GM19238 (cell line): Measurements from ENCODE around the gene EIF3A.
"Not testable (repeated sequence)": the region's sequence is repeated elsewhere in the genome, so short reads cannot be mapped to it uniquely, and the experiment has no call there.

ENCODE experiments used
- DNase-seq: peaks from one replicate; pipeline ENCODE4 v3.0.0; 2011; ENCODE audit warnings: low spot score; ENCODE audit not compliant: insufficient read length

The EIF3A gene, protein sequence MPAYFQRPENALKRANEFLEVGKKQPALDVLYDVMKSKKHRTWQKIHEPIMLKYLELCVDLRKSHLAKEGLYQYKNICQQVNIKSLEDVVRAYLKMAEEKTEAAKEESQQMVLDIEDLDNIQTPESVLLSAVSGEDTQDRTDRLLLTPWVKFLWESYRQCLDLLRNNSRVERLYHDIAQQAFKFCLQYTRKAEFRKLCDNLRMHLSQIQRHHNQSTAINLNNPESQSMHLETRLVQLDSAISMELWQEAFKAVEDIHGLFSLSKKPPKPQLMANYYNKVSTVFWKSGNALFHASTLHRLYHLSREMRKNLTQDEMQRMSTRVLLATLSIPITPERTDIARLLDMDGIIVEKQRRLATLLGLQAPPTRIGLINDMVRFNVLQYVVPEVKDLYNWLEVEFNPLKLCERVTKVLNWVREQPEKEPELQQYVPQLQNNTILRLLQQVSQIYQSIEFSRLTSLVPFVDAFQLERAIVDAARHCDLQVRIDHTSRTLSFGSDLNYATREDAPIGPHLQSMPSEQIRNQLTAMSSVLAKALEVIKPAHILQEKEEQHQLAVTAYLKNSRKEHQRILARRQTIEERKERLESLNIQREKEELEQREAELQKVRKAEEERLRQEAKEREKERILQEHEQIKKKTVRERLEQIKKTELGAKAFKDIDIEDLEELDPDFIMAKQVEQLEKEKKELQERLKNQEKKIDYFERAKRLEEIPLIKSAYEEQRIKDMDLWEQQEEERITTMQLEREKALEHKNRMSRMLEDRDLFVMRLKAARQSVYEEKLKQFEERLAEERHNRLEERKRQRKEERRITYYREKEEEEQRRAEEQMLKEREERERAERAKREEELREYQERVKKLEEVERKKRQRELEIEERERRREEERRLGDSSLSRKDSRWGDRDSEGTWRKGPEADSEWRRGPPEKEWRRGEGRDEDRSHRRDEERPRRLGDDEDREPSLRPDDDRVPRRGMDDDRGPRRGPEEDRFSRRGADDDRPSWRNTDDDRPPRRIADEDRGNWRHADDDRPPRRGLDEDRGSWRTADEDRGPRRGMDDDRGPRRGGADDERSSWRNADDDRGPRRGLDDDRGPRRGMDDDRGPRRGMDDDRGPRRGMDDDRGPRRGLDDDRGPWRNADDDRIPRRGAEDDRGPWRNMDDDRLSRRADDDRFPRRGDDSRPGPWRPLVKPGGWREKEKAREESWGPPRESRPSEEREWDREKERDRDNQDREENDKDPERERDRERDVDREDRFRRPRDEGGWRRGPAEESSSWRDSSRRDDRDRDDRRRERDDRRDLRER (N-terminal part only)

DNA sequence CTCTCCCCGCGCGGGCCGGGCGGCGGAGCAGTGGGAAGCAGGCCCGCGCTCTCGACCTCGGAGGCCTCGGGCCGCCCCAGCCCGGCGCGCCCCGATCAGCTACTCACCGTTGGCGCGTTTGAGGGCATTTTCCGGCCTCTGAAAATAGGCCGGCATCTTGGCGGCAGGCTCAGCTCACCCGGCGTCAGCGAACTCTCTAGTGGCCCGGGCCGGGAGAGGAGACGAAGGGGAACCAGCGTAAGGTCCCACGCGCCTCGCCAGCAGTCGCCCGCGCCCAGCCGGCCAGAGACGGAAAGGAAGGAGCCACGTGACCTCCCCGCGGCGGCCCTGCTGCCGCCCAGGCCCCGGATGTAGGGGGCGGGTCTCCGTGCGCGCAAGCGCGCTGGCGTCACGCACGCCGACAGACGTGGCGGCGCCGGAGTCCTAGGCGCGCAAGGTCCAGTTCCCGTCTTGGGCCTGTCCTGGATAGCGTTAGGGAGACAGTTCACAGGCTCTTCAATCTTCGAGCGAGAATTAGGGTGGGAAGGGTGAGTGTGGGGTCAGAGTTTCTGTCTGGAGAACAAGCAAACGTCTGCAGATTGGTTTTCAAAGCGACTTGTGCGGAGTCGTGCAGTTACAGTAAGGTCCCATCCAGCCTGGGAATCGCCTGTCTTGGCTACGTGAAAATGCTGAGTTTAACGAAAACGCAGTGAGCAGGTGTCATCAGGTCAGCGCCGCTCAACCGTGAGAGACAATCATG lies at the start of gene EIF3A:
TSS of gene EIF3A (minus strand) at position 297 of the 739 bp plus-strand sequence. CDS start at position 156, 141 bp downstream.
- peak; percentile 87 for DNase-seq

GRCh38 chr10:119129721-119130120 lies 49.1 kb upstream of the EIF3A start:
- no peak for DNase-seq

- no peak for DNase-seq
Measured at GRCh38 chr10:119125942-119126341, 45.3 kb upstream of the EIF3A start.

DNA sequence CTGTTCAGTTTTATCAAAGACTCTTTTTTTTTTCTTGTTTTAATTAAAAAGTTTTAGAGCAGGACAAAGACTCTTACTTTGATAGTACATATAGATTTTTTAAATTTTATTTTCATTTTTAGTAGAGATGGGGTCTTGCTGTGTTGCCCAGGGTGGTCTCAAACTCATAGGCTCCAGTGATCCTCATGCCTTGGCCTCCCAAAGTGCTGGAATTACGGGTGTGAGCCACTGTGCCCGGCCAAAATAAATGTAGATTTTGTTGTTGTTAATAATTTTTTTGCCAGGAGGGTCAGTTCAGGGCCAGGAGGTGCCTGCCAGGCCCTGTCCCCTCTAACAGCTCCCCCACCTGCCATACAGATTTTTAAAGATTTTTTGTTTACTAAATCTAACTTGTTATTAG lies 40.3 kb upstream of the EIF3A start:
- no peak for DNase-seq

DNA sequence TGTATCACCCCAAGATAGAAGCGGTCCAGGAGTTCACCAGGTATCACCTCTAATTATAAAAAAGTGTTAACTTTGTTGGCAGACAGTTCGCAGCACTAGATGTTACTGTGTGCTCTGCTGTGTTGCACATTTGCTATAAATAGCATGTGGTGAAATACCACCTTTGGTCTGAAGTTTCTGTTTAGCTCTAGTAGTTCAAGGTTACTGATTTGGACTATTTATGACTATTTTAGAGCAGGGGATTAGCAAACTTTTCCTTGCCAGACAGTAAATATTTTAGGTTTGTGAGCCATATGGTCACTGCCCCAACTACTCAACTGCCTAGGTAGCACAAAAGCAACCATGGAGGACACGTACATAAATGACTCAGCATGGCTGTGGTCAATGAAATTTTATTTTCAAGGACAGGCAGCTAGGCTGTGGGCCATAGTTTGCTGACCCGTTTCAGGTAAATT lies 39.8 kb upstream of the EIF3A start:
- DNase-seq, result peak; percentile 16

DNA sequence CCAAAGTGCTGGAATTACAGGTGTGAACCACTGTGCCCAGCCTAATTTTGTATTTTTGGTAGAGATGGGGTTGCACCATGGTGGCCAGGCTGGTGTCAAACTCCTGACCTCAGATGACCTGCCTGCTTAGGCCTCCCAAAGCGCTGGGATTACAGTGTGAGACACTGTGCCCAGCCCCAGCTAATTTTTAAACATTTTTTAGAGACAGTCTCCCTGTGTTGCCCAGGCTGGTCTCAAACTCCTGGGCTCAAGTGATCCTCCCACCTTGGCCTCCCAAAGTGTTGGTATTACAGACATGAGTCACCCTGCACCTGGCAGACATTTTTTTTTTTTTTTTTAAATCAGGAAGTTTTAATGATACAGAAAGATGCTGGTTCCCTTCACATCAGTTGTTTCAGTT lies 38.8 kb upstream of the EIF3A start:
- DNase-seq, result no peak

DNA sequence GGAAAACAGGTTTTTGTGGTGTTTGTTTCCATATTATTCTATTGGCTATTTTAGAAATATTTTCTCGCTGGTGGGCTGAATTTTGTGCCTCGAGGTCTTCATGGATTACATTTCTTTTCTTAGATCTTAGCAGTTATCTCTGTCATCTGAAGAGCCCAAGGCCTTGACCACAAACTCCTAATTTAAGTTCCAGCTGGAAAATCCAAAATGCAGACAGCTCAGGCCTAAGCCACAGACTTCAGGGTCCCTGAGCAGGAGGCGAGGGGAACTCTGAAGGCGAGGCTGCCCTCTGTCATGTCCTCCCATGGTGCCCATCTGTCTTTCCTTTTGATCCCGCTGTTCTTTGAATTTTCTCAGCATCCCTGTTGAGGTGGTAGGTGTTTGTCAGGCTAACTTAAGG lies 37.6 kb upstream of the EIF3A start:
- no peak for DNase-seq

DNA sequence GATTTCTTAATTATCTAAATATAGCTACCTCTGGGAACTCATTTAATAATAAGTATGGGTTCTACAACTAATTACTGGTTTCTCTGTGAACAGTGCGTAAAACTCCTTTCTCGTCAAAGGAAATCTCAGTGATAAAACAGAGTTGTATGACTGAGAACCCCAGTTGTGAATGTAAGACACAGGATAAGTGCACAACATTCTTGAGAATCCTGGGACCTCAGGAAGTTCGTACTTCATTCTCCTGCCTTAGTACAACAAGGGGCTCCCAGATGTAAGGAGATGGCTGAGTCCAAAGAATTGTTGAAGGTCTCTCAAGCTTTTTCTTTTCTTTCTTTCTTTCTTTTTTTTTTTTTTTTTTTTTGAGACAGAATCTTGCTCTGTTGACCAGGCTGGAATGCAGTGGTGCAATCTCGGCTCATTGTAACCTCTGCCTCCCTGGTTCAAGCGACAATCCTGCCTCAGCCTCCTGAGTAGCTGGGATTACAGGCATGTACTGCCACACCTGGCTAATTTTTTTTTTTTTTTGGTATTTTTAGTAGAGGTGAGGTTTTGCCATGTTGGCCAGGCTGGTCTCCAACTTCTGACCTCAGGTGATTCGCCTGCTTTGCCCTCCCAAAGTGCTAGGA lies 35.8 kb upstream of the EIF3A start:
- no peak for DNase-seq

GRCh38 chr10:119115926-119116325 lies 35.3 kb upstream of the EIF3A start:
- no peak for DNase-seq

- DNase-seq, result no peak
Measured at GRCh38 chr10:119113751-119114732, 33.4 kb upstream of the EIF3A start.

- DNase-seq, result no peak
Measured at GRCh38 chr10:119112056-119112455, 31.4 kb upstream of the EIF3A start.

- DNase-seq, result not testable (repeated sequence)
Measured at GRCh38 chr10:119107771-119108170, 27.2 kb upstream of the EIF3A start.

DNA sequence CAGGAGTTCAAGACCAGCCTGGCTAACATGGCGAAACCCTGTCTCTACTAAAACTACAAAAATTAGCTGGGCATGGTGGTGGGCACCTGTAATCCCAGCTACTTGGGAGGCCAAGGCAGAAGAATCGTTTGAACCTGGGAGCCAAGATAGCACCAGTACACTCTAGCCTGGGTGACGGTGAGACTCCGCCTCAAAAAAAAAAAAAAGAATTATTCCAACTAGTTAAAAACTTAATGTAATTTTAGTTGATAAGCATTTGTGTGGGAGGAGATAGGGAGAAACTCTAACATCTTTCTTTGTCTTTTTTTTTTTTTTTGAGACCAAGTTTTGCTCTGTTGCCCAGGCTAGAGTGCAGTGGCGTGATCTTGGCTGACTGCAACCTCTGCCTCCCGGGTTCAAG lies 26.5 kb upstream of the EIF3A start:
- DNase-seq, result not testable (repeated sequence)

- DNase-seq, result not testable (repeated sequence)
Measured at GRCh38 chr10:119105899-119106298, 25.3 kb upstream of the EIF3A start.

DNA sequence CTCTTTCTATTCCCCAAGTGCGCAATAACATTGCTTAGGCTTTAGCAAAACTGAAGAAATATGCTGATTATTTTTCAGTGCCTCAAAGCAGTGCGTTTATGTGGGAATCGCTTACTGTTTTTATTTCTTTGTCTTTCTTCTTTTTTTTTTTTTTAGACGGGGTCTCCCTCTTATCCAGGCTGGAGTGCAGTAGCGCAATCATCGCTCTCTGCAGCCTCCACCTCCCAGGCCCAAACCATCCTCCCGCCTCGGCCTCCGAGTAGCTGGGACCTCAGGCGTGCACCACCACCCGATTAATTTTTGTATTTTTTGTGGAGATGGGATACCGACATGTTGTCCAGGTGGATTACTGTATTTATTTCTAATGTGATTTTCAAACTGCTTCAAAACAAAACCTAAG lies 24.5 kb upstream of the EIF3A start:
- no peak for DNase-seq

- no peak for DNase-seq
Measured at GRCh38 chr10:119104654-119105015, 24.0 kb upstream of the EIF3A start.

GRCh38 chr10:119103903-119104653 lies 23.5 kb upstream of the EIF3A start, which contains the start of gene DENND10:
Gene DENND10, plus strand, starts transcription at chr10:119104113. Its CDS starts 30 bp downstream, at chr10:119104143.
- peak; percentile 90 for DNase-seq

GRCh38 chr10:119103241-119103902 lies 22.8 kb upstream of the EIF3A start:
- DNase-seq, result no peak
